AG08396 (cell line): ENCODE measurements around the gene KHSRP.
A peak's percentile ranks its signal among the peaks of the same experiment; 100 is the strongest.

Experiments
- DNase-seq: peaks from one replicate; pipeline ENCODE4 v3.0.0; 2012; ENCODE audit warnings: low spot score, mixed read lengths

Gene KHSRP

DNA sequence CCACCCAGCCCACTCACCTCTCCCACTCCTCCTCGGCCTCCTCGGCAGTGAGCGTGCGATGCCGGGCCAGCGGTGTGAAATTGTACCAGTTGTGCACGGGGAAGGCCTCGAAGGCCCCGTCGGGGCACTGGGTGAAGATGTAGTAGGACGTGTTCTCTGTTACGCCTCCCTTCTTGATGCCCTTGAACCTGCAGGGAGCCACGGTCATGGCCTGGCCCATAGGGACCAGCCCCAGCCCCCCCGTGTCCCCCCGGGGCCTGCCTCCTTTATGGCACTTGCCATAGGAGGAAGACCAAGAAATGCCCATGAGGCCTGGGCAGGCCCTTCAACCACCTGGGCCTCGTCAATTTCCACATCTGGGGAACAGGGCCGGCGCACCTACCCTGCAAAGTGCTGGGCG lies 37.2 kb downstream of the KHSRP start:
- no peak for DNase-seq

DNA sequence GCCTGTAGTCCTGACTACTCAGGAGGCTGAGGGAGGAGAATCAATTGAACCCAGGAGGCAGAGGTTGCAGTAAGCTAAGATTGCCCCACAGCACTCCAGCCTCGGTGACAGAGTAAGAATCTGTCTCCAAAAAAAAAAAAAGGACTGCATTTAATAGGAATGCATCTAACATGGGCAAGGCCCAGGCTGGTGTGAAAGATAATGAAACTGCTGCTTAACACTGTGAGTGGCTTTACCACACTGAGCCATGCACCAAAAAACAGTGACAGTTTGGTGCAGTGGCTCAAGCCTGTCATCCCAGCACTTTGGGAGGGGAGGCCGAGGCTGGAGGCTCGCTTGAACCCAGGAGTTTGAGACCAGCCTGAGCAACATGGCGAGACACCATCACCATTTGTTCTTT lies 40.2 kb downstream of the KHSRP start:
- DNase-seq = no peak

DNA sequence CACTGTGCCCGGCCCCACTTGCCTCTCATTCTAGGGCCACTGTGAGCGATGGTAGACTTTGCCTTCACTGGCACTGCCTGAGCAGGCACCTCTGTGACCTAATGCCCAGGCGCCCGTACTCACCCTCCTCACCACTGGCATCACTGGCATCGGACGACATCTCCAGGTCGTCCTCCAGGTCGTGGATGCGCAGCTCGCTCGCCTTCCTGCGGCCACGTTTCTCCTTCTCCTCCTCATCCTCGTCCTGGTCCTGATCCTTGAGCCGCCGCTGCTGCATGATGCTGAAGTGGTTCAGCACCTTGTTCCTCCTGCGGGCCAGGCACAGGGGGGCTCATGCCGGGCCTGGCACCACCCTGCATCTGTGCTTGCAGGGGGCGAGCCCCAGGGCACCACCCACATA lies 41.4 kb downstream of the KHSRP start:
- no peak for DNase-seq

DNA sequence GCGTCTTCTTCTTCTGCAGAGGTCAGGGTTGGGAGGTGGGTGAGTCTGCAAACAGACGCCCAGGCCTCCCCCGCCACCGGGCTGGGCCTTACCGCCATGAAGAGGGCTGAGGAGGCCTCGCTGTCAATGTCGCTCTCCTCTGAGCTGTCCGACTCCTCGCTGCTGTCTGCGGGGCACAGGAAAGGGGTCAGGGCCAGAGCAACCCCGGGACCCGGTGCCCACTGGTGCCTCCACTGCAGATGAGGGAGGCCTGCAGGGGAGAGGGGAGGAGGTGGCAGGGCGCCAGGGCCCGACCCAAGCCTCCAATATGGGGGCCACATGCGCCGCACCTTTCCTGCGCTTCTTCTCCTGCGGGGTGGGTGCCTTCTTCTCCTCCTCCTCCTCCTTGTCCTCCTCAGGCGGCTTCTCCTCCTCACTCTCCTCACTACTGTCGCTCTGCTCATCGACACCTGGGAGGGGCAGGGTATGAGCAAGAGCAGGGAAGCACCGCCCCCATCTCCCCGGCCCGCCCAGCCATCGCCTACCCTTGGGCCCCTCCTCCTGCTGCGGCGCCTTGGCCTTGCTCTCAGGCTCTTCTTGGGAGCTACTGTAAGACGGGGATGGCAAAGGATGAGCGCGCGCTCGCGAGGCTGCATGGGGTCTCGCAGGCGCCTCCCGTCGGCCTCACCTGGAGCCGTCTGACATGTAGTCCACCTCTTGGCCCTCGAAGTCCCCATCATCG lies 43.4 kb downstream of the KHSRP start:
- no peak for DNase-seq

DNA sequence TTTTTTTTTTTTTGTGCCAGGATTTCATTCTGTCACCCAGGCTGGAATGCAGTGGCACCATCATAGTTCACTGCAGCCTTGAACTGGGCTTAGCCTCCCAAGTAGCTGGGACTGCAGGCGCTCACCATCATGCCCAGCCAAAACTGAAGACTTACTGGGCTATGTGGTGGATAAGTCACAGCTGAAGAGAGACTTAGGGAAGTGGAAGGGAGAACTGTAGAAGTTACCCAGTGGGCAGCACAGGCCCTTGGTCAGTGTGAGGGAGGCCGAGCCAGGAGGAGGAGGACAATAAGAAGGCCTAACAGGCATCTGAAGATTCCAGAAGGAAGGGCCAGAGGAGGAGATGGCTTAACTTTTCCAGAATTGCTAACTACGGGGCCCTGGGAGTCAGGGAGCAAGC lies 44.9 kb downstream of the KHSRP start:
- no peak for DNase-seq

DNA sequence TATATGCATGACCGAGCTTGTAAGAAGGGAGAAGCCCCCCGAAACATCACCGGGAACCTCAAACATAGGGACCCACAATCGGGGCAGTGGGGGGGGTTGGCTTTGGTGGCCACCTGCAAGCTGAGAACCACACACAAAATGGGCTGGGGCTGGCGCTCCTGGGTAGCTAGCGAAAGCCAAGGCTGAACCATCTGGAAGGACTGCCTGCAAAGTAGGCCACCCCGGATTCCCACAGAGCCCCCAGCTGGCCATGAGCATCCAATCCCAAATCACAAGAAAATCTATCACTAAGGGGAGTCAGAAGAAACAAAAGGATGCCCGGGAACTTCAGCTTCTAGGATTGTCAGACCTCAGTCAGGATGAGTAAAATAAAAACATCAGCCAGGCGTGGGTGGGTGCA lies 46.1 kb downstream of the KHSRP start:
- no peak for DNase-seq

DNA sequence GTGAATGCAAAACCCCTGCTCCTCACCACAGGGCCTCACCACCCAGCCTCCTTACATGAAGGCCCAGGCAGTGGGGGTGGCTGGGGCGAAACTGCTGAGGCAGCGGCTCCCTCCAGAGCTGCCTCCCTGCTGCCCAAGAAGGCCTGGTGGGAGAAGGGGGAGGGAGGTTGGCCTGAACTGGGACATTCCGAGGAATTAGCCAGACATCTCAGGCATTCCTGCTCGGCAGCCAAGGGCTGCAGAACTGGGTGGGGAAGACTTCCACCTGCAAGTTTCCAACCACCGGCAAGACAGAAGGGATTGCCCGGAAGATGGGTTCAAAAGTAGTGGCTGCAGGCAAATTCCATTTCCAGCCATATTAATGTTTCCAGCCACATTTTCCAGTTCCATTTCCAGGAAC lies 46.6 kb downstream of the KHSRP start:
- peak; percentile 72 for DNase-seq

DNA sequence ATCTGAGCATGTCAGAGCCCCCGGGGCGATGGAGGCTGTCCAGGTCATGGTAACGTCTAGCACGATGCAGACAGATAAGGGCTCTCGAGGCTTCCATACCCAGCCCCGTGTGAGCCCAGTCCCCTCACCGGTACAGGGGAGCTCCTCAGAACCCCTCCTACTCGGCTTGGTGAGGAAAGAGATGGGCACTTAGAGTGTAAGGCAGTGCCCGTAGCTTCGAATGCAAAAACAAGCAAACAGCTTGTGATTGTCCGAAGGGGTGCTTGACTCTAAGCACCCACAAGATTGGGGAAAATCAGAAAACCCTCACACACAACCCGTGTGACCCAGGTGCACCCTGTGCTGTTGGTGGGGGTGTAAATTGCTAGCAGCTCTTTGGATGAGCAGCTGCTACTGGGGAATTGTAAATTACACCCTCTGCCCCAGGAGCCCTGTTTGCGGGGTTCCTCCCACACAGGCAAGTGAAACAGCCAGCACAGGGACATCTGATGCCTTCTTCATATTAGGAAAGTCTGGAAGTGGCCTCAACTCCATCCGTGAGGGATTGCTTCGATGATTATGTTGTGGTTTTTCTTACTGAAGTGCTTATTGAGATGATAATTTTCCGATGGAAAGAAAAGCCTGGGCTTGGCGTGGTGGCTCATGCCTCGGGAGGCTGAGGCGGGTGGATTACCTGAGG lies 48.0 kb downstream of the KHSRP start:
- no peak for DNase-seq

DNA sequence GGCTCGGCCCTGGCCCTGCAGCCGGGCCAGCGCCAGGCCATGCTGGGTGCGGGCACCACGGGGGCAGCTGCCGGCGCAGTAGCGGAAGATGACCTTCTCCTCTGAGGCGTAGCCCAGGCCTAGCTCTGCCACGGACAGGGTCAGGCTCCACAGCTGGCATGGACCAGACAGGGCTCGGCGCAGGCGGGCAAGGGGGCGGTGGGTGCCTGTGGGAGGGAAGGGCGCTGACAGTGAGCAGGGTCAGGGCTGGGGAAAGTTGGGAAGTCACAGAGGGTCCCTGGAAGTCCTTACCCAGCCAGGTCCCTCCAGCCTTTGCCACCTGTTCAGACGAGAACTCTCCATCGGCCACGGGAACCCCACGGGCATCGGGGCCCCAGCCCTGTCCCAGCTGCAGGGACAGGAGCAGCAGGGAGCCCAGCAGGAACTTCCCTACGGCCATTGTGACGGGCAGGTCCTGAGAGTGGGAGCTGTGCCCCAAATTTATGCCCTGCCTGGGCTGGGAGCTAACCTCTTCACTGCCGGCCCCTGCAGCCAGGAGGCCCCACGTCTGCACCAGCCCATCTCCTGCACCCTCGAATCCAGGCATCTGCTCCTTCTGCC lies 49.1 kb downstream of the KHSRP start, which contains the start of gene PSPN:
Gene PSPN, minus strand, starts transcription at position 523 of the 600 bp plus-strand sequence. Its CDS starts 84 bp downstream, at position 439.
- DNase-seq = no peak

DNA sequence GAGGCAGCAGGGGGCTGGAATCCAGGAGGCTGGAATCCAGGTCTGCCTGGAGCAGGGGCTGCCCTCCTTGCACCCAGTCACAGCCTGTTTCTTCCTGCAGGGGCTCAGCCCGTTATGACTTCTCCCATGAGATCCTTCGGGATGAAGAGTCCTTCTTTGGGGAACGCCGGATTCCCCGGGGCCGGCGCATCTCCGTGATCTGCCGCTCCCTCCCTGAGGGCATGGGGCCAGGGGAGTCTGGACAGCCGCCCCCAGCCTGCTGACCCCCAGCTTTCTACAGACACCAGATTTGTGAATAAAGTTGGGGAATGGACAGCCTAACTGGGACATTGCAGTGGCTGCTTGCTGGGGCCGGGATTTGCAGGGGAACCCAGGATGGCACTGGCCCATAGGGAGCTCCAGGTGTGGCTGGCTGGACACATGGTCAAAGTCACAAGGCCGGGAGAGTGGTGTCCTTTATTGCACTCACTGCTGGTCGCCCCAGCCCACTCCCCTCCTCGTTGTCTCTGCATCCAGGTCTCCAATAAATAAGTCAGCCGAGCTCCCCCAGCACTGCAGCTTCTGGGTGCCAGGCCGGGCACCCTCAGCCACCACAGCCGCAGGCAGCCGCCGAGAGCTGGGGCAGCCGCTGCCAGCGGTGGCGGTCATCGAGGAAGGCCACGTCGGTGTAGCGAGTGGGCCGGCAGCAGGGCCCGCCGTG lies 49.8 kb downstream of the KHSRP start:
- DNase-seq = no peak

DNA sequence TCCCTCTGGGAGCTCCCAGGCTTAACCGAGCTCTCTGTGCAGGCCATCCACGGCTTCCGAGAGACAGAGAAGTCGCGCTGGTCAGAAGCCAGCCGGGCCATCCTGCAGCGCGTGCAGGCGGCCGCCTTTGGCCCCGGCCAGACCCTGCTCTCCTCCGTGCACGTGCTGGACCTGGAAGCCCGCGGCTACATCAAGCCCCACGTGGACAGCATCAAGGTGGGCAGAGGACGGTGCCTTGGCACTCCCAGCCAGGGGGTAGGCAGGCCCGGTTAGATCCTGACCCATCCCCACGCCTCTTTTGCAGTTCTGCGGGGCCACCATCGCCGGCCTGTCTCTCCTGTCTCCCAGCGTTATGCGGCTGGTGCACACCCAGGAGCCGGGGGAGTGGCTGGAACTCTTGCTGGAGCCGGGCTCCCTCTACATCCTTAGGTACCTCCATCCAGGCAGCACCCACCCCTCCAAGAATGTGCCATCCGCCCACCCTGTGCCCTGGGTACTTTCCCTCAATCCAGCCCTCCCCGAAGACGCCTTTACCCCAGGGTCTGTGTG lies 50.4 kb downstream of the KHSRP start:
- DNase-seq = no peak

DNA sequence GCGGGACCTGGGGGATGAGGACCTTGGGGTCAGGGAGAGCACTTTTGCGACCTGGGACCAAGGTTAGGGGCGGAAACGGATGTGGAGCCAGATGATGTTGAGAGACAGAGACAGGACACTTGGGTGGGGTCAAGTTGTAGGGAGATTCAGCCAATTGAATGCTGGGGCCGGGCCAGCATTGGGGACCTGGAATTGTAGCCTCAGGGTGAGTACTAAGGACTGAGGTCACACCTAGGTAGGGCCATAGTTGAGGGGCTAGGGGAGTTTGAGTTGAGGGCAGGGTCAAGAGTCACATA lies 50.9 kb downstream of the KHSRP start:
- DNase-seq = no peak

DNA sequence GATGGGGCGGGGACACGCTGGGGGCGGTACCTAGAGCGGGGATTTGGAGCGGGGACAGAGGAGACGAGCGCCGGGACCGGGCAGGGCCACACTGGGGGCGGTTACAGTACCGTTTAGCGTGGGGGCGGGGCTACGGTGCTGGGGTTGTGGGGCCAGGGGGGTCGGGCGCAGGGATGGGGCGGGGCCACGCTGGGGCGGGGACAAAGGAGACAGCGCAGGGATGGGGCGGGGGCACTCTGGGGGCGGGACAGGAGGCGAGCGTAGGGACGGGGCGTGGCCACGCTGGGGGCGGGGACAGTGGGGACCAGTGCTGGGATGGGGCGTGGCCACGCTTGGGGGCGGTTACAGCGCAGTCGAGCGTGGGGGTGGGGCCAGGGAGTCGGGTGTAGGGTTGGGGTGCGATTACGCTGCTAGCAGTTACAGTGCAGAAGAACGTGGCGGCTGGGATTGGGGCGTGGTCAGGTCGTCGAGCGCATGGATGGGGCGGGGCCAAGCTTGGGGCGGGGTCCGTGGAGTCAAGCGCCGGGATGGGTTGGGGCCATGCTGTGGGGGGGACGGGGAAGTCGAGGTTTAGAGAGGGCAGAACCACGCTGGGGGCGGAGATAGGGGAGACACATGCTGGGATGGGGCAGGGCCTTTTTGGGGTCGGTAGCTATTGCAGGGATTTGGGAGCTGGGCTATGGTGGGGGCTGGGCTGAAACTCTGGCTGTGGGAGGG lies 51.4 kb downstream of the KHSRP start:
- DNase-seq = peak; percentile 99

DNA sequence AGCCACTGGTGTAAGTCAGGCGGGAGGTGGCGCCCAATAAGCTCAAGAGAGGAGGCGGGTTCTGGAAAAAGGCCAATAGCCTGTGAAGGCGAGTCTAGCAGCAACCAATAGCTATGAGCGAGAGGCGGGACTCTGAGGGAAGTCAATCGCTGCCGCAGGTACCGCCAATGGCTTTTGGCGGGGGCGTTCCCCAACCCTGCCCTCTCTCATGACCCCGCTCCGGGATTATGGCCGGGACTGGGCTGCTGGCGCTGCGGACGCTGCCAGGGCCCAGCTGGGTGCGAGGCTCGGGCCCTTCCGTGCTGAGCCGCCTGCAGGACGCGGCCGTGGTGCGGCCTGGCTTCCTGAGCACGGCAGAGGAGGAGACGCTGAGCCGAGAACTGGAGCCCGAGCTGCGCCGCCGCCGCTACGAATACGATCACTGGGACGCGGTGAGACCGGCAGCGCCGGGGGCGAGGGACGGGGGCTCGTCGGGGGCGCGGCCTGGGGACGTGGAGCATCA lies 52.0 kb downstream of the KHSRP start, which contains the start of gene ALKBH7:
Gene ALKBH7, plus strand, starts transcription at position 201 of the 502 bp plus-strand sequence. Its CDS starts 27 bp downstream, at position 228.
- peak; percentile 97 for DNase-seq

DNA sequence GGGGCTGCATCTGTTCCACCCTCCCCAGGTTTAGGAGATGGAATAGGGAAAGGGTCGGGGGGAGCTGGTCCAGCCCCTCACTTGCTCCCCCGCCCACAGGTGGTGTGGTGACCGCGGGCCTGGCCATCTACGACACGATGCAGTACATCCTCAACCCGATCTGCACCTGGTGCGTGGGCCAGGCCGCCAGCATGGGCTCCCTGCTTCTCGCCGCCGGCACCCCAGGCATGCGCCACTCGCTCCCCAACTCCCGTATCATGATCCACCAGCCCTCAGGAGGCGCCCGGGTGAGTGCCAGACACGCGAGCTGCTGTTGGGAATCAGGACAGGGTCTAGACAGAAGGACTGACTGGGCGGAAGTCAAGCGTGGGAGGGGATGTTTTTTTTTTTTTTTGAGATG lies 60.3 kb downstream of the KHSRP start:
- DNase-seq = no peak
